SH-SY5Y (cell line): ENCODE results near the gene ROBO1.

ENCODE experiments used
- GATA2 ChIP-seq: IDR thresholded peaks from 2 replicates; pipeline ENCODE4 v1.6.1; 2011; ENCODE audit warnings: mild to moderate bottlenecking, low read depth, low read length
- GATA3 ChIP-seq: IDR thresholded peaks from 2 replicates; pipeline ENCODE4 v1.6.1; 2011; ENCODE audit warnings: low read depth, mild to moderate bottlenecking, low read length, moderate library complexity

DNA sequence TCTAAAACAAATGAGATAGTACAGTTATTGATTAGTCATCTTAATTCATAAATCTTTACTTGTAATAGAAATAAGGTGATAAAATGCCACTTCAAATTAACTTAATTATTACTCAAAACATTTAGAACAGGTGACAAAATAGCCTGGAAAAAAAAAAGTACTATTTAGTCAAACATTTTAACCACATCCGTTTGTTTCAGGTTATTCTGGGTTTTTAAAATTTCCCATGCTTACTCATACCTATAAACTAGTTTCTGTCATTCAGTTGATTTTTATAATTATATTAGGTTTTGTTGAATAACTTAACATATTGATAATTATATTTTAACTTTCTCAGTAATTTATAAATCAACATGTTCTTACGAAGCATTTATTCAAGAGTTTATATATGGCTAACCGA, 483.0 kb downstream of the ROBO1 start:
- TF ChIP-seq GATA2 (no peak), GATA3 (no peak)
